A549 (cell line): ENCODE data around the gene CYFIP2. TPM values are rescaled to one million over a fixed set of nuclear protein-coding genes. Genes with fewer than 3 reads are reported as not detected.

Experiments
- ATAC-seq, 2 experiments: fragments of 200-7000 bp in 1 of 2; fragments of >200 bp in 1 of 2; cut with Nextera tagmentation in 1 of 2; cut with Tn5 transposase in 1 of 2; 3 replicates each; pipeline versions ENCODE4 v1.8.0 to v1.9.1; 2018 to 2020; ENCODE audit warnings: mild to moderate bottlenecking in 1 of 2, moderate library complexity in 1 of 2
- CTCF ChIA-PET: fragments of 300-600 bp; sonication (Branson Sonifier 250); formaldehyde crosslinking; extraction: SDS; loops from one replicate; lab custom pipeline; 2021; ENCODE audit warnings: antibody characterized with exemption, inconsistent platforms; lab: Yijun Ruan, JAX
- POLR2A ChIA-PET: fragments of 350-600 bp; formaldehyde crosslinking; extraction: SDS; loops from one replicate; lab custom pipeline; 2021; ENCODE audit warnings: antibody characterized with exemption, inconsistent platforms; lab: Yijun Ruan, JAX
- DNase-seq, 2 experiments: peaks; one replicate each; pipeline versions ENCODE4 v3.0.0 to v3.0.0-alpha.2; 2011 to 2016; ENCODE audit warnings: low read depth in 1 of 2, low spot score in 1 of 2
- FAIRE-seq: peaks from 2 replicates; lab custom pipeline; 2011; peaks lifted over from hg19 to GRCh38; lab: Jason Lieb, UNC
- H3K27ac ChIP-seq, 2 experiments: fragments of >200 bp; sonication (Bioruptor Twin); formaldehyde crosslinking; 3 replicates each; pipeline ENCODE4 v1.5.1; 2016 to 2017
- H3K4me1 ChIP-seq: fragments of >200 bp; sonication (Bioruptor Twin); formaldehyde crosslinking; 3 replicates; pipeline ENCODE4 v1.6.1; 2016
- H3K4me2 ChIP-seq: fragments of >200 bp; sonication (Bioruptor Twin); formaldehyde crosslinking; 3 replicates; pipeline ENCODE4 v1.6.1; 2016
- H3K4me3 ChIP-seq: fragments of >200 bp; sonication (Bioruptor Twin); formaldehyde crosslinking; 3 replicates; pipeline ENCODE4 v1.5.1; 2016
- H3K9me3 ChIP-seq: fragments of >200 bp; sonication (Bioruptor Twin); formaldehyde crosslinking; 3 replicates; pipeline ENCODE4 v1.6.1; 2016
- BHLHE40 ChIP-seq: IDR thresholded peaks from 2 replicates; pipeline ENCODE4 v1.6.1; 2012; ENCODE audit warnings: low read depth, low read length, inconsistent platforms
- CEBPB ChIP-seq, 2 experiments: fragments of >200 bp in 1 of 2; sonication (Bioruptor Twin) in 1 of 2; formaldehyde crosslinking in 1 of 2; IDR thresholded peaks; 2 replicates each; pipeline ENCODE4 v1.6.1; 2012 to 2016
- EHF ChIP-seq: fragments of 250-450 bp; sonication (Bioruptor Pico); IDR thresholded peaks from 2 replicates; pipeline ENCODE4 v1.5.0; 2020; ENCODE audit warnings: mild to moderate bottlenecking
- EHMT2 ChIP-seq: fragments of 200-600 bp; sonication (generic); IDR thresholded peaks from 2 replicates; pipeline ENCODE4 v1.6.1; 2016; ENCODE audit warnings: antibody characterized with exemption, low read depth, mild to moderate bottlenecking, moderate library complexity
- EP300 ChIP-seq, 2 experiments: fragments of >200 bp; sonication (Bioruptor Twin); formaldehyde crosslinking; IDR thresholded peaks; 2 replicates in 1 of 2; 3 replicates in 1 of 2; pipeline ENCODE4 v1.6.1; 2016 to 2017
- ESRRA ChIP-seq: fragments of 150-350 bp; IDR thresholded peaks from 2 replicates; pipeline ENCODE4 v1.6.1; 2014; ENCODE audit warnings: mild to moderate bottlenecking, low read length, borderline replicate concordance
- FOSB ChIP-seq: fragments of 250-450 bp; sonication (Bioruptor Pico); IDR thresholded peaks from 2 replicates; pipeline ENCODE4 v1.5.0; 2020; ENCODE audit warnings: mild to moderate bottlenecking, moderate library complexity
- HEYL ChIP-seq: fragments of 250-450 bp; sonication (Bioruptor Pico); IDR thresholded peaks from 2 replicates; pipeline ENCODE4 v1.8.0; 2021; ENCODE audit warnings: mild to moderate bottlenecking, moderate library complexity
- KDM1A ChIP-seq: fragments of 200-600 bp; sonication (generic); IDR thresholded peaks from 2 replicates; pipeline ENCODE4 v1.6.1; 2016; ENCODE audit warnings: low read depth, mild to moderate bottlenecking
- NFE2L2 ChIP-seq: fragments of 150-350 bp; conservative IDR thresholded peaks from 2 replicates; pipeline ENCODE4 v1.6.1; 2014; ENCODE audit warnings: low read length
- NPAS2 ChIP-seq: fragments of 250-450 bp; sonication (Bioruptor Pico); IDR thresholded peaks from 2 replicates; pipeline ENCODE4 v1.8.0; 2022; ENCODE audit warnings: mild to moderate bottlenecking, moderate library complexity, borderline replicate concordance
- PHF8 ChIP-seq: fragments of 200-600 bp; sonication (generic); IDR thresholded peaks from 2 replicates; pipeline ENCODE4 v1.6.1; 2016; ENCODE audit warnings: low read depth, mild to moderate bottlenecking, antibody characterized with exemption, moderate library complexity, borderline replicate concordance
- POLR2AphosphoS2 ChIP-seq: conservative IDR thresholded peaks from 2 replicates; pipeline ENCODE4 v1.6.1; 2012; ENCODE audit warnings: low read length, improper control_type of control experiment, inconsistent platforms
- RAD21 ChIP-seq, 2 experiments: fragments of >200 bp in 1 of 2; sonication (Bioruptor Twin) in 1 of 2; formaldehyde crosslinking in 1 of 2; IDR thresholded peaks in 1 of 2; conservative IDR thresholded peaks in 1 of 2; 2 replicates in 1 of 2; 3 replicates in 1 of 2; pipeline ENCODE4 v1.6.1; 2012 to 2018; ENCODE audit warnings: inconsistent platforms in 1 of 2
- RARB ChIP-seq: fragments of 250-450 bp; sonication (Bioruptor Pico); IDR thresholded peaks from 2 replicates; pipeline ENCODE4 v1.8.0; 2021; ENCODE audit warnings: mild to moderate bottlenecking, moderate library complexity
- SMC3 ChIP-seq: fragments of >200 bp; sonication (Bioruptor Twin); formaldehyde crosslinking; IDR thresholded peaks from 3 replicates; pipeline ENCODE4 v1.6.1; 2018; ENCODE audit warnings: inconsistent platforms
- ZC3H11A ChIP-seq: fragments of 450-650 bp; IDR thresholded peaks from 2 replicates; pipeline ENCODE4 v1.6.1; 2014; ENCODE audit warnings: antibody characterized with exemption, mild to moderate bottlenecking
- ZFP36 ChIP-seq: fragments of 450-650 bp; IDR thresholded peaks from 2 replicates; pipeline ENCODE4 v1.6.1; 2014; ENCODE audit warnings: borderline replicate concordance; ENCODE audit not compliant: partially characterized antibody
- ZSCAN20 ChIP-seq: fragments of 250-450 bp; sonication (Bioruptor Pico); IDR thresholded peaks from 2 replicates; pipeline ENCODE4 v1.8.0; 2022; ENCODE audit warnings: mild to moderate bottlenecking, moderate library complexity
- WGBS: methylation state at CpG from one replicate; pipeline ENCODE4 v1.1.6; 2017; ENCODE audit errors: missing lambda C conversion rate; 5-methylcytosine and 5-hydroxymethylcytosine counted together
- polyA plus RNA-seq, 4 experiments: library from polyadenylated mRNA; depleted of rRNA in 3 of 4; stranded (reverse); fragments of >200 nt; fragmentation: RNase III in 1 of 4; extraction: RNeasy Plus Mini Kit Qiagen cat#74134 plus additional on column Dnase treatment in 1 of 4; gene quantifications; 2 replicates in 3 of 4; 3 replicates in 1 of 4; pipeline ENCODE4 v1.2.3, GENCODE V29; 2011 to 2017
- TF ChIP-seq, protein P1 (sequence below): IDR thresholded peaks from 2 replicates; pipeline ENCODE4 v1.6.1; 2012
- TF ChIP-seq, protein P2 (sequence below): fragments of 450-650 bp; IDR thresholded peaks from 2 replicates; pipeline ENCODE4 v1.6.1; 2014; ENCODE audit warnings: antibody characterized with exemption
- TF ChIP-seq, protein P3 (sequence below): IDR thresholded peaks from 2 replicates; pipeline ENCODE4 v1.6.1; 2012; ENCODE audit warnings: low read depth, borderline replicate concordance
- TF ChIP-seq, protein P4 (sequence below): fragments of >200 bp; sonication (Bioruptor Twin); formaldehyde crosslinking; IDR thresholded peaks from 3 replicates; pipeline ENCODE4 v1.5.1; 2016

The CYFIP2 gene
- polyA plus RNA-seq, 2 of the 4 experiments (the other 2 are of a cell fraction): 9.0 to 18.6 TPM

DNA sequence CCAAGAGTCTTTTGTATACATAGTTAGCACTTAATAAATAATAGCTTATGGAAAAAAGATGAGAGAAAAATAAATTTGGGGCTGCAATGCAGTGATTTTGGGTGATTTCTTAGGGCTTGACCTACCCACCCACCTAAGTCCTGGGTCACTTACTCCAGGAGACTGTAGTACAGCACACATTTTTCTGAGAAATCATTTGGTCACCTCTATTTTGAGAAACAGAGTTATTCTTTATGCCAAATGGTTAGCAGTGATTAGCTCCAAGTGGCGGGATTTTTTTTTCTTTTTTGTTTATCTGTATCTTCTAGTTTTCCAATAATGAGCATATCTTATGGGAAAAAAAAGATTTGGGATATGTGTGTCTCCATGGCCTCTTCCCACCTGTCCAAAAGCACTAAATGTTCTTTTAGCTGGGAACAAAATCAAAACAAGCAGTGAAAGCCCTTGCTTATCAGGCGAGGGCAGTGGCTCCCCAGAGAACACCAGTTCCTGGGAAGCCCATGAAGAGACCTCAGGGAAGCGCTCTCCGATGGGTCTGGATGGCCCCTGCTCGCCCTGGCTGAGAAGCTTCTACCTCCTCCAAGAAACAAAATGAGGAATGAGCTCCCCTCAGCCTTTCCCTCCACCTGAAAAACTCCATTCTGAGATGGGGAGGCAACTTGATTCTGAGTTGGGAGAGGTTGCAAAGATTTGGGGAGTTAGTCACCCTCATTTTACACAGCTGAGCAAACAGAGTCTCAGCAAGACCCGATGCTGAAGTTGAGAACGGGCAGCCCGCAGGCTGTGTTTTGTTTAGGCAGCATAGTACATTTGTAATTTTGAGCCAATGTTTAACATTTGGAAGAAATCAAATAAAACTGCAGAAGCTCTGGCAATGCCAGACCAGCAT is 69.9 kb downstream of the CYFIP2 start:
- ATAC-seq: no peak

DNA sequence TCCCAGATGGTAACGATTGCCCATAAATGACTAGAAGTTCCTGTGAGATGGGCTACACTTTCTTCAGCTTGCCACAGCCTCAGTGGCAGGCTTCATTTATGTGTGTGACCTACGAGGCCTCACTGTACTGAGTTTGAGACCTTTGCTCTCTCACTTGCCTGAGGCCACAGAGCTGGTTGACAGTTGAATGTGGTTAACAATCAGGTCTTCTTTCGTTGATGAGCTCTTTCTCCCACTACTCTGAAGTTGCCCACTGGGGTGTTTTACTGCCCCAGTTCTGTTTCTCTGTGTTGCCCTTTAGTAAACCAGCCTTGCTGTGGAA is 70.5 kb downstream of the CYFIP2 start:
- no peaks in the 10 kb centered on the region for H3K4me1 ChIP-seq
- FAIRE-seq: no peak
- no peak for TF ChIP-seq NPAS2 (CRISPR knock-in tag)
- TF ChIP-seq EP300 (IDR thresholded peaks at IDR 0.05): no peak
- TF ChIP-seq HEYL (CRISPR knock-in tag): no peak
- no peak for TF ChIP-seq EHMT2

More for the DNA sequence above, 69.9 kb downstream of the CYFIP2 start:
- 72% methylated on average over 8 of the region's 8 CpGs for WGBS
- ChIA-PET POLR2A (no interaction called here), CTCF (interaction anchor here (0.8 to 4.9 kb wide), 13 partner anchors 8 to 408 kb away, joined by 3 to 26 read pairs (median 6); partner anchors contain the start of gene LSM11)
- H3K9me3 ChIP-seq: no peaks in the 10 kb centered on the region
- H3K27ac ChIP-seq: no peak overlapping the region
- DNase-seq: no peak
- FAIRE-seq: no peak
- TF ChIP-seq ZC3H11A: no peak
- TF ChIP-seq, protein P1, sequence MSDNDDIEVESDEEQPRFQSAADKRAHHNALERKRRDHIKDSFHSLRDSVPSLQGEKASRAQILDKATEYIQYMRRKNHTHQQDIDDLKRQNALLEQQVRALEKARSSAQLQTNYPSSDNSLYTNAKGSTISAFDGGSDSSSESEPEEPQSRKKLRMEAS: no peak
- TF ChIP-seq FOSB: no peak
- TF ChIP-seq, protein P2, sequence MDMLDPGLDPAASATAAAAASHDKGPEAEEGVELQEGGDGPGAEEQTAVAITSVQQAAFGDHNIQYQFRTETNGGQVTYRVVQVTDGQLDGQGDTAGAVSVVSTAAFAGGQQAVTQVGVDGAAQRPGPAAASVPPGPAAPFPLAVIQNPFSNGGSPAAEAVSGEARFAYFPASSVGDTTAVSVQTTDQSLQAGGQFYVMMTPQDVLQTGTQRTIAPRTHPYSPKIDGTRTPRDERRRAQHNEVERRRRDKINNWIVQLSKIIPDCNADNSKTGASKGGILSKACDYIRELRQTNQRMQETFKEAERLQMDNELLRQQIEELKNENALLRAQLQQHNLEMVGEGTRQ: no peak
- TF ChIP-seq NFE2L2: no peak
- TF ChIP-seq KDM1A: no peak
- no peak for TF ChIP-seq EHF (CRISPR knock-in tag)
- TF ChIP-seq BHLHE40: no peak
- TF ChIP-seq ESRRA: no peak
- no peak for TF ChIP-seq POLR2AphosphoS2
- no peak for TF ChIP-seq RARB (CRISPR knock-in tag)
- TF ChIP-seq, protein P3, sequence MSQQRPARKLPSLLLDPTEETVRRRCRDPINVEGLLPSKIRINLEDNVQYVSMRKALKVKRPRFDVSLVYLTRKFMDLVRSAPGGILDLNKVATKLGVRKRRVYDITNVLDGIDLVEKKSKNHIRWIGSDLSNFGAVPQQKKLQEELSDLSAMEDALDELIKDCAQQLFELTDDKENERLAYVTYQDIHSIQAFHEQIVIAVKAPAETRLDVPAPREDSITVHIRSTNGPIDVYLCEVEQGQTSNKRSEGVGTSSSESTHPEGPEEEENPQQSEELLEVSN: no peak
- TF ChIP-seq SMC3: no peak
- no peak for TF ChIP-seq PHF8
- no peak for TF ChIP-seq HEYL (CRISPR knock-in tag)
- H3K4me3 ChIP-seq: no peak overlapping the region
- H3K4me2 ChIP-seq: no peak overlapping the region
- no peaks in the 10 kb centered on the region for H3K4me1 ChIP-seq

DNA sequence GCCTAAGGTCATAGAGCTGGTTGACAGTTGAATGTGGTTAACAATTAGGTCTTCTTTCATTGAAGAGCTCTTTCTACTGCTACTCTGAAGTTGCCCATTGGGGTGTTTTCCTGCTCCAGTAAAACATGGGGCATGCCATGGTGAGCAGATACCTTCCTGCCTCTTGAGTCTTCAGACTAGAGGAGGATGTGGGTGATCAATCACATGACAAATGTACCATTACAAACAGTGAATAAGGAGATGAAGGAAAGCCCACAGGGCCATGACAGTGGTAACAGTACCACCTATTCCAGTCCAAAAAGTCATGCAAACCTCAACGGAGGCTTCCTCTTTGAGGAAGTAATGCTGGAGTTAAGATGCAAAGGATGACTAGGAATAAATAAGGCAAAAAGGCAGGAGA is 73.5 kb downstream of the CYFIP2 start:
- ChIA-PET POLR2A (no interaction called here), CTCF (interaction anchor here (0.8 to 4.3 kb wide), 5 partner anchors 9 to 379 kb away, joined by 3 to 26 read pairs (median 7); no protein-coding TSS in a partner anchor)
- WGBS: 76% methylated on average over 1 of the region's 1 CpG
- FAIRE-seq (no peak), DNase-seq (no peak), ATAC-seq (no peak)
- TF ChIP-seq ZFP36: no peak
- no peak for TF ChIP-seq SMC3
- TF ChIP-seq CEBPB (IDR thresholded peaks at IDR 0.05): no peak
- TF ChIP-seq RAD21 (conservative IDR thresholded peaks at IDR 0.05 in 1 of 2, IDR thresholded peaks at IDR 0.05 in 1 of 2): no peak
- TF ChIP-seq ZSCAN20 (CRISPR knock-in tag): no peak
- TF ChIP-seq NFE2L2: no peak
- TF ChIP-seq, protein P4, sequence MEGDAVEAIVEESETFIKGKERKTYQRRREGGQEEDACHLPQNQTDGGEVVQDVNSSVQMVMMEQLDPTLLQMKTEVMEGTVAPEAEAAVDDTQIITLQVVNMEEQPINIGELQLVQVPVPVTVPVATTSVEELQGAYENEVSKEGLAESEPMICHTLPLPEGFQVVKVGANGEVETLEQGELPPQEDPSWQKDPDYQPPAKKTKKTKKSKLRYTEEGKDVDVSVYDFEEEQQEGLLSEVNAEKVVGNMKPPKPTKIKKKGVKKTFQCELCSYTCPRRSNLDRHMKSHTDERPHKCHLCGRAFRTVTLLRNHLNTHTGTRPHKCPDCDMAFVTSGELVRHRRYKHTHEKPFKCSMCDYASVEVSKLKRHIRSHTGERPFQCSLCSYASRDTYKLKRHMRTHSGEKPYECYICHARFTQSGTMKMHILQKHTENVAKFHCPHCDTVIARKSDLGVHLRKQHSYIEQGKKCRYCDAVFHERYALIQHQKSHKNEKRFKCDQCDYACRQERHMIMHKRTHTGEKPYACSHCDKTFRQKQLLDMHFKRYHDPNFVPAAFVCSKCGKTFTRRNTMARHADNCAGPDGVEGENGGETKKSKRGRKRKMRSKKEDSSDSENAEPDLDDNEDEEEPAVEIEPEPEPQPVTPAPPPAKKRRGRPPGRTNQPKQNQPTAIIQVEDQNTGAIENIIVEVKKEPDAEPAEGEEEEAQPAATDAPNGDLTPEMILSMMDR: no peak
- Histone ChIP-seq H3K4me3 (no peak overlapping the region), H3K4me1 (no peaks in the 10 kb centered on the region), H3K4me2 (no peak overlapping the region), H3K27ac (no peak overlapping the region), H3K9me3 (no peaks in the 10 kb centered on the region)

More for the DNA sequence above, 70.5 kb downstream of the CYFIP2 start:
- no peak overlapping the region for H3K4me3 ChIP-seq
- ATAC-seq (no peak), DNase-seq (no peak)
- CTCF ChIA-PET: interaction anchor here (0.8 to 4.9 kb wide), 13 partner anchors 9 to 407 kb away, joined by 3 to 26 read pairs (median 5); partner anchors contain the start of gene LSM11
- H3K9me3 ChIP-seq: no peaks in the 10 kb centered on the region
- 71% methylated on average over 3 of the region's 3 CpGs for WGBS
- H3K4me2 ChIP-seq: no peak overlapping the region
- POLR2A ChIA-PET: no interaction called here
- no peak overlapping the region for H3K27ac ChIP-seq
